Erythroblast (primary cell): Measurements from ENCODE around the gene ZNF428.

ENCODE experiments used
- GATA1 ChIP-seq: IDR thresholded peaks from 2 replicates; pipeline ENCODE4 v1.6.1; 2011; ENCODE audit warnings: low read depth, mild to moderate bottlenecking, control low read depth, low read length, moderate library complexity
- POLR2A ChIP-seq: IDR thresholded peaks from 2 replicates; pipeline ENCODE4 v1.6.1; 2011; ENCODE audit warnings: mild to moderate bottlenecking, low read length

- TF ChIP-seq POLR2A, result no peak
- no peak for TF ChIP-seq GATA1
Measured at GRCh38 chr19:43589678-43590077, 29.8 kb downstream of the ZNF428 start.
